ENCODE data around the gene RHOB.

GRCh38 chr2:20456116-20456571, 9.3 kb downstream of the RHOB start:
- TF ChIP-seq, protein P1, sequence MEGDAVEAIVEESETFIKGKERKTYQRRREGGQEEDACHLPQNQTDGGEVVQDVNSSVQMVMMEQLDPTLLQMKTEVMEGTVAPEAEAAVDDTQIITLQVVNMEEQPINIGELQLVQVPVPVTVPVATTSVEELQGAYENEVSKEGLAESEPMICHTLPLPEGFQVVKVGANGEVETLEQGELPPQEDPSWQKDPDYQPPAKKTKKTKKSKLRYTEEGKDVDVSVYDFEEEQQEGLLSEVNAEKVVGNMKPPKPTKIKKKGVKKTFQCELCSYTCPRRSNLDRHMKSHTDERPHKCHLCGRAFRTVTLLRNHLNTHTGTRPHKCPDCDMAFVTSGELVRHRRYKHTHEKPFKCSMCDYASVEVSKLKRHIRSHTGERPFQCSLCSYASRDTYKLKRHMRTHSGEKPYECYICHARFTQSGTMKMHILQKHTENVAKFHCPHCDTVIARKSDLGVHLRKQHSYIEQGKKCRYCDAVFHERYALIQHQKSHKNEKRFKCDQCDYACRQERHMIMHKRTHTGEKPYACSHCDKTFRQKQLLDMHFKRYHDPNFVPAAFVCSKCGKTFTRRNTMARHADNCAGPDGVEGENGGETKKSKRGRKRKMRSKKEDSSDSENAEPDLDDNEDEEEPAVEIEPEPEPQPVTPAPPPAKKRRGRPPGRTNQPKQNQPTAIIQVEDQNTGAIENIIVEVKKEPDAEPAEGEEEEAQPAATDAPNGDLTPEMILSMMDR (IDR thresholded peaks at IDR 0.05; ENCODE audit: low read depth, low read length, poor library complexity, severe bottlenecking) = no peak
- no peak for TF ChIP-seq EZH2phosphoT487 (IDR thresholded peaks at IDR 0.05; ENCODE audit: borderline replicate concordance, low read length)
